PFSK-1 (cell line): ENCODE results near the gene AHSP.

Source experiments
- FOXP2 ChIP-seq: optimal IDR thresholded peaks from 2 replicates; pipeline ENCODE3; 2011; ENCODE audit warnings: borderline replicate concordance, control low read depth, inconsistent platforms; ENCODE audit not compliant: insufficient read depth; ENCODE audit errors: extremely low read length, extremely low read depth
- POLR2AphosphoS5 ChIP-seq: IDR thresholded peaks from 2 replicates; pipeline ENCODE4 v1.6.1; 2012; ENCODE audit warnings: low read depth, mild to moderate bottlenecking, control low read depth, low read length, moderate library complexity
- REST ChIP-seq, 2 experiments: IDR thresholded peaks; 2 replicates each; pipeline versions ENCODE4 v1.6.1 to v1.8.0; 2011 to 2012; ENCODE audit warnings: low read depth in 2 of 2, low read length in 2 of 2, control low read depth in 1 of 2, inconsistent platforms in 1 of 2, mild to moderate bottlenecking in 1 of 2, moderate library complexity in 1 of 2; ENCODE audit not compliant: insufficient read depth in 1 of 2
- SIN3A ChIP-seq: IDR thresholded peaks from 2 replicates; pipeline ENCODE4 v1.6.1; 2012; ENCODE audit warnings: mild to moderate bottlenecking, low read length, moderate library complexity, borderline replicate concordance; ENCODE audit not compliant: insufficient read depth
- TAF1 ChIP-seq: IDR thresholded peaks from 2 replicates; pipeline ENCODE4 v1.6.1; 2012; ENCODE audit warnings: low read length, control low read depth, borderline replicate concordance; ENCODE audit not compliant: insufficient read depth

GRCh38 chr16:31569360-31569717 is 41.6 kb downstream of the AHSP start:
- TF ChIP-seq POLR2AphosphoS5 (no peak), FOXP2 (no peak), REST (IDR thresholded peaks at IDR 0.05; ENCODE audit: insufficient read depth in 1 of 2, low read depth in 2 of 2, low read length in 2 of 2) (no peak), TAF1 (no peak), SIN3A (no peak)
